ENCODE measurements around the gene FARP2. TPM values are rescaled to one million over a fixed set of nuclear protein-coding genes. Genes with fewer than 3 reads are reported as not detected.

FARP2 gene
- total RNA-seq, 4 donors from 2014 or later: 70.0 to 185 (median 95.5) TPM

GRCh38 chr2:241532168-241532567 lies 176.1 kb downstream of the FARP2 start:
- H3K27ac ChIP-seq: no peak overlapping the region
- no peaks in the 10 kb centered on the region for H3K36me3 ChIP-seq
- TF ChIP-seq POLR2AphosphoS5 (IDR thresholded peaks at IDR 0.05) (no peak), POLR2A (IDR thresholded peaks at IDR 0.05) (no peak), EP300 (IDR thresholded peaks at IDR 0.05) (no peak)
- WGBS: 94% methylated on average over 8 of the region's 8 CpGs
- no peak for DNase-seq (ENCODE audit: low spot score in 2 of 2)
- peaks cover 5% of the 10 kb centered on the region for H3K27me3 ChIP-seq
- H3K4me3 ChIP-seq: no peak overlapping the region
- H3K9me3 ChIP-seq: no peaks in the 10 kb centered on the region
- no peaks in the 10 kb centered on the region for H3K4me1 ChIP-seq

GRCh38 chr2:241532733-241533601 lies 176.9 kb downstream of the FARP2 start:
- H3K27me3 ChIP-seq: peaks cover 5% of the 10 kb centered on the region
- no peak for TF ChIP-seq EP300 (IDR thresholded peaks at IDR 0.05)
- no peak for TF ChIP-seq POLR2AphosphoS5 (IDR thresholded peaks at IDR 0.05)
- no peak for TF ChIP-seq CTCF (IDR thresholded peaks at IDR 0.05)
- no peak for TF ChIP-seq POLR2A (IDR thresholded peaks at IDR 0.05)
- no peak for DNase-seq (ENCODE audit: low spot score in 2 of 2)
- 90% methylated on average over 6 of the region's 26 CpGs for WGBS
- H3K4me1 ChIP-seq: no peaks in the 10 kb centered on the region
- no peaks in the 10 kb centered on the region for H3K9me3 ChIP-seq
- H3K36me3 ChIP-seq: no peaks in the 10 kb centered on the region
- no peak overlapping the region for H3K27ac ChIP-seq
- no peak overlapping the region for H3K4me3 ChIP-seq

GRCh38 chr2:241534293-241534692 lies 178.2 kb downstream of the FARP2 start:
- H3K27me3 ChIP-seq: peaks cover 5% of the 10 kb centered on the region
- no peak for DNase-seq (ENCODE audit: low spot score in 2 of 2)
- H3K36me3 ChIP-seq: no peaks in the 10 kb centered on the region
- no peak for TF ChIP-seq CTCF (IDR thresholded peaks at IDR 0.05)
- TF ChIP-seq EP300 (IDR thresholded peaks at IDR 0.05): no peak
- no peak for TF ChIP-seq POLR2AphosphoS5 (IDR thresholded peaks at IDR 0.05)
- TF ChIP-seq POLR2A (IDR thresholded peaks at IDR 0.05): no peak
- no peak overlapping the region for H3K27ac ChIP-seq
- no peaks in the 10 kb centered on the region for H3K4me1 ChIP-seq
- H3K9me3 ChIP-seq: no peaks in the 10 kb centered on the region
- no peak overlapping the region for H3K4me3 ChIP-seq
- 83% methylated on average over 7 of the region's 7 CpGs for WGBS

- no peaks in the 10 kb centered on the region for H3K9me3 ChIP-seq
- WGBS: 82% methylated on average over 12 of the region's 17 CpGs
- no peak for TF ChIP-seq EP300 (IDR thresholded peaks at IDR 0.05)
- no peak for TF ChIP-seq CTCF (IDR thresholded peaks at IDR 0.05)
- TF ChIP-seq POLR2A (IDR thresholded peaks at IDR 0.05): no peak
- TF ChIP-seq POLR2AphosphoS5 (IDR thresholded peaks at IDR 0.05): no peak
- H3K36me3 ChIP-seq: no peaks in the 10 kb centered on the region
- peaks cover 5% of the 10 kb centered on the region for H3K27me3 ChIP-seq
- no peak overlapping the region for H3K27ac ChIP-seq
- H3K4me1 ChIP-seq: no peaks in the 10 kb centered on the region
- no peak overlapping the region for H3K4me3 ChIP-seq
- no peak for DNase-seq (ENCODE audit: low spot score in 2 of 2)
Measured at GRCh38 chr2:241534701-241535375, 178.8 kb downstream of the FARP2 start.

GRCh38 chr2:241535871-241536655 lies 180.0 kb downstream of the FARP2 start:
- no peaks in the 10 kb centered on the region for H3K9me3 ChIP-seq
- DNase-seq (ENCODE audit: low spot score in 2 of 2): no peak
- H3K4me1 ChIP-seq: peaks cover 11% of the 10 kb centered on the region
- H3K36me3 ChIP-seq: no peaks in the 10 kb centered on the region
- no peak overlapping the region for H3K27ac ChIP-seq
- H3K4me3 ChIP-seq: no peak overlapping the region
- WGBS: 59% methylated on average over 13 of the region's 13 CpGs
- TF ChIP-seq CTCF (IDR thresholded peaks at IDR 0.05) (no peak), POLR2A (IDR thresholded peaks at IDR 0.05) (no peak), EP300 (IDR thresholded peaks at IDR 0.05) (no peak), POLR2AphosphoS5 (IDR thresholded peaks at IDR 0.05) (no peak)
- peaks cover under 1% of the 10 kb centered on the region for H3K27me3 ChIP-seq
